Effector CD8-positive, alpha-beta T cell (primary cell): ENCODE results near the gene LRMDA.

Source experiments
- DNase-seq: peaks from one replicate; lab custom pipeline; 2025; lab: John Stamatoyannopoulos, UW

Gene LRMDA

GRCh38 chr10:75952093-75952492 lies 520.7 kb downstream of the LRMDA start:
- no peak for DNase-seq

GRCh38 chr10:75954486-75954885 lies 523.1 kb downstream of the LRMDA start:
- no peak for DNase-seq

GRCh38 chr10:75955973-75956502 lies 524.6 kb downstream of the LRMDA start:
- no peak for DNase-seq

- no peak for DNase-seq
Observed at GRCh38 chr10:75956624-75957023, 525.2 kb downstream of the LRMDA start.

- DNase-seq, result no peak
Observed at GRCh38 chr10:75957314-75958120, 526.1 kb downstream of the LRMDA start.

GRCh38 chr10:75959209-75959608 lies 527.8 kb downstream of the LRMDA start:
- no peak for DNase-seq

GRCh38 chr10:75959912-75960311 lies 528.5 kb downstream of the LRMDA start:
- DNase-seq, result no peak

GRCh38 chr10:75962395-75963061 lies 531.1 kb downstream of the LRMDA start:
- DNase-seq, result no peak

GRCh38 chr10:75967491-75967890 lies 536.1 kb downstream of the LRMDA start:
- no peak for DNase-seq

- no peak for DNase-seq
Observed at GRCh38 chr10:75969031-75969430, 537.6 kb downstream of the LRMDA start.

GRCh38 chr10:75971402-75972211 lies 540.2 kb downstream of the LRMDA start:
- DNase-seq, result no peak

- no peak for DNase-seq
Observed at GRCh38 chr10:75972491-75973276, 541.3 kb downstream of the LRMDA start.

GRCh38 chr10:75974080-75974479 lies 542.7 kb downstream of the LRMDA start:
- DNase-seq, result no peak

GRCh38 chr10:75976681-75977080 lies 545.3 kb downstream of the LRMDA start:
- DNase-seq, result no peak

- DNase-seq, result no peak
Observed at GRCh38 chr10:75977139-75977538, 545.7 kb downstream of the LRMDA start.

- no peak for DNase-seq
Observed at GRCh38 chr10:75978213-75978612, 546.8 kb downstream of the LRMDA start.

GRCh38 chr10:75980419-75981002 lies 549.1 kb downstream of the LRMDA start:
- DNase-seq, result no peak

GRCh38 chr10:75982611-75983369 lies 551.4 kb downstream of the LRMDA start:
- DNase-seq, result no peak

- no peak for DNase-seq
Observed at GRCh38 chr10:75984067-75984466, 552.6 kb downstream of the LRMDA start.

GRCh38 chr10:75987616-75988015 lies 556.2 kb downstream of the LRMDA start:
- DNase-seq, result no peak
